22Rv1 (cell line): ENCODE results near the gene NAA38.

ENCODE experiments used
- CTCF ChIP-seq: fragments of 450-650 bp; IDR thresholded peaks from 2 replicates; pipeline ENCODE4 v1.5.1; 2017; ENCODE audit warnings: mild to moderate bottlenecking
- ZFX ChIP-seq: fragments of 450-650 bp; IDR thresholded peaks from 2 replicates; pipeline ENCODE4 v1.6.1; 2017; ENCODE audit warnings: antibody characterized with exemption, borderline replicate concordance

DNA sequence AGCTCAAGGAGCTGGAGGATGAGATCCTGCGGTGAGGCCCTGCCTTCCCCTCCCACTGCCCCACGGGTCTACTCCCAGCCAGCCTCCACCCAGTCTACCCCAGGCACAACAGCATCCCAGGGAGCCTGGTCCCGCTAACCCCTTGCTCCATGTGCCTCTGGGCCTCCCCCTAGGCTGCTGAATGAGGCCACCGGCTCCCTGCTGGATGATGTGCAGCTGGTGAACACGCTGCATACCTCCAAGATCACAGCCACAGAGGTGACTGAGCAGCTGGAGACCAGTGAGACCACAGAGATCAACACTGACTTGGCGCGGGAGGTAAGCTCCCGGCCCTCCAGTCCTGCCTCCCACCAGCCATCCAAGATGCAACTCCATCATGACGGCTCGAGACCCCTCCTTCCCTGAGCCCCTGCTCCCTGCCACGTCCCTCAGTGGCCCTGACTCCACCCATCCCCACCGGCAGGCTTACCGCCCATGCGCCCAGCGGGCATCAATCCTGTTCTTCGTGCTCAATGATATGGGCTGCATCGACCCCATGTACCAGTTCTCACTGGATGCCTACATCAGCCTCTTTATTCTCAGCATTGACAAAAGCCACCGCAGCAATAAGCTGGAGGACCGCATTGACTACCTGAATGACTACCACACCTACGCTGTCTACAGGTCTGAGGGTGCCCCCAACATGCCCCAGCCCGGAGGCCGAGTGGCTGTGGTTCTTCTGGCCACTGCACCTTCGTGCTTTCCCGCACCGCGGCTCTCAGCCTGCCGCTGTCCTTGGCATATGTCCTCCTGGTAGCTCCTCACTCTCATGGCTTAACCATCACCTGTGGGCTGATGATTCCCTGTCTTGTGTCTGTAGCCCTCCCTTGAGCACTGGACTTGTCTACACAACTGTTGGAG, 38.4 kb downstream of the NAA38 start:
- TF ChIP-seq CTCF (no peak), ZFX (no peak)
